NCI-H1105 treated with DMSO at 0.1 percent for 48 hours (cell line): Measurements from ENCODE around the gene DPF3.

ENCODE experiments used
- DNase-seq: peaks from one replicate; lab custom pipeline; 2025; lab: John Stamatoyannopoulos, UW

The DPF3 gene

DNA sequence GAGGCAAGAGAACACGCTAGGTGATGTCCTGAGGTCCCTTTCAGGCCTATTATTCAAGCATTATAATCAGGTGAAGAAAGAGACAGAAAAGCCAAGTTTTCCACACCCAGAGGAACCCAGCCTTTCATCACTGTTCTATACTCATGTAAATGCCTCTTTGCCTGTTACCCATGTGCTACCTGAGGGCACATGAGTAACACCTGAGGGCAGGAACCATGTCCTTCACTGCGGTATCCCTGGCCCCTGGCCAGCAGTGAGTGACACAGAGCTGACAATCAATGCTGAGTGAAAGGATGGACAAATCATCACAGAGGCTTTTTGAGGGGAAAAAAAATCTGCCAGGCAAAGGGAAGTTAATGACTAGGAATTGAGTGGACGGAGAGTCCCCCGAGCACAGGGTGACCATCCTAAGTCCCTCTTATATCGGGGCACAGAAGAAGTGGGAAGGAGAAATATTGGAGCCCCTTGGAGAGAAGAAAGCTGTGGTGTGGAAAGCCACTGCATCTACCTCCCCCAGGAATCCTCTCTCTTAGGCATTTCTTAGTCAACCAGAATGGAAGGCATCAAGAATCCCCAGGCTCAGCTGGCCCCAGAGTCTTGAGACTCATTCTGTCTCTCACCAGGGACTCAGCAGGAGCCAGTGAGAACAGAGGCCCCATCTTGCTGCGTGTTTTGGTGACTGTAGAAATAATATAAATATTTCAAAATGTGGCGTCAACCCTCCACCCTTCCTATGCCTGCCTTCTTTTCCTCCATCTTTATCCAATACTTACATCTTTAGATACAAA, 212.9 kb downstream of the DPF3 start:
- DNase-seq = no peak

DNA sequence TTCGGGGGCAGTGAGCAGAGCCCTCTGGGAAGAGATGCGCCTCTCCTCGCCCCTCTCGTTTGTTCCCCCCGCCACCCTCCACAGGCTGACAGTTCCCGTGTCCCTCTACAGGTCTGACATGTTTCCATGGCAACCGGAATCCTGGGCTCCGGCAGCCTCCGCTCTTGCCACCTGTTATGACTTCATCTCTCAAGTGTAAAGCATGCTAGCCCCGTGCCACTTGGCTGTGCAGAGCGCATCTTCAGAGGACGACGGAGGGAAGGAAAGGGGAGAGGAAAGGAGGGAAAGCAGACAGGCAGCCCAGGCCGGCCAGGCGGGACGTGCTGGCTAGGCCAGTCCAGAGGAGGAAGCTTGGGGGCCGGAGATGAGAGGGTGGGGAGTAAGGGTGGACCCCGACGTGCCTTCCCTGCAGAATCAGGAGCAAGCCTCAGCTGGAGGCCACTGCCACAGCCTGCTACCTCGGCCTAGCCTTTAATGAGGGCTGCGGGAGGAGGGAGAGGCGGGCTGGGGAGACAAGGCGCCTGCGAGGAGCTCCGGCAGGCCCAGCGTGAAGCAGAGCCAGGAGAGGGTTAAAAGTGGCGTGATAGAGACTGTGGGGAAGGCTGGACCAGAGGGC, 214.3 kb downstream of the DPF3 start:
- peak; percentile 82 for DNase-seq

DNA sequence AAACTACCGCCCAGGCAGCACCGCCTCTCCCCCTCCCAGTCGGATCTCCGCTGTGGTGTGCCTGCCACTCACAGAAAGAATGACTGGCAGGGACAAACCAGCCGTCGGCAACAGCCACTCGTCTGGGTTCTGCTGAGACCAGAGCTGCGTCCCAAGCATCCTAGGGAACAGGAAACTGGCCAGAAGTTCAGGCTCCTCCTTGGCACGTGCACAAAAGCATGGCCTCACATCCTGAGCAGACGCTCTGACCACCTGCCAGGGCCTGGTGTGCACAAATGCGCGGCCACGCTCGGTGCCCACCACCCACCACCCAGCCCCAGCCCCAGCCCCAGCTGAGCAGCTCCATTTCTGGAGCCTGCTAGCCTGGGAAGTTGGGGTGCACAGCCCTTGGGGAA, 214.8 kb downstream of the DPF3 start:
- DNase-seq = peak; percentile 23

DNA sequence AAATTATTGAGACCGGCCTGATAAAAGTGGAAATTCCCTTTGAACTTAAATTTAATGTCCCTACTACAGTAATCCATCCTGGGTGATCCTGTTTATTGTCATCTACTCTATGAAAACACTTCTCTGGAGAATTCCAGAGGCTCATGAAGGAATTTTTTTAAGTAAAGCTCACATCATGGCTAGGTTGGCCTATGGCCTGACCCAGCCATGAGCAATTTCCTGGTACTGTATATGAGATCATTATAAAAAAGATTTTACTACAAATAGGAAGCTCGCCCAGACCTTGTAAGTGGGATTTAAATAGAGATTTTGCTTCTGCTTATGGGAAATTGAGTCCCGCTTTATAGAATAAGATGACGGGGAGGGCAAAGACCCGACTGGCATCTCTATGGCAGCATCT, 215.5 kb downstream of the DPF3 start:
- no peak for DNase-seq

DNA sequence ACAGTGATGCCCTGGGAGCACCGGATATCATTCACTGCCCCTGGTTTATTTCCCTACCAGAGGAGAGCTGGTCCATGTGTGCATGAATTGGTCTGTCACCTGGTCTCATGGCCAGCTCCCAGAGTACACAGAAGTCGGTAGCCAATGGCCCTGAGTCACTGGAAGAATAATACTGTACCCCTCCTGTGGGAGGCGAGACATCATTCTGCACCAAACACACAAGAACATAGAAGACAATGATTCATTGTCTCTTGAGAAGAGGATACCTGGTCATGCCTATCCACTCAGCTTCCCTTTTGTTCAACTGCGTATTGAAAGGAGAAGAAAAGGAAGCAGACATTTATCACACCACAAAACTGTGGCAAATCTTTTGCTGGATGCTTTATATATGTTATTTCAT, 216.2 kb downstream of the DPF3 start:
- no peak for DNase-seq

DNA sequence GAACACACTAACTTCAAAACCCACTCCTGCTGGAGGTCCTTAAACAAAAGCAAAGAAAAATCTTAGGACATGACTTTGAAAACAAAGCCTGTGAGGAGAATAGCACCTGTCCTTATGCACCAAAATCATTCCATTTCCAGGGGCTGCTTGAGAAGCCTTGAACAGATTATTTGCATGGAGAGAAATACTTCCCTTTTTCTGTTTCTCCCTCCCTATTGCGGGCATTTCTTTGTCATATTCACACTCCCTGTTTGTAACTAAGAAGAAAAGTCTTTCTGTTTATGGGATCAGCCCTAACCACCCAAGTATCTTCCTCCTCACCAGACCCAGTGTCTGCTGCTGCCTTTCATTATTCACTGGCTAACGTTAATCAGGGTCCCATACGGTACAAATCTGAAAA, 218.8 kb downstream of the DPF3 start:
- no peak for DNase-seq

DNA sequence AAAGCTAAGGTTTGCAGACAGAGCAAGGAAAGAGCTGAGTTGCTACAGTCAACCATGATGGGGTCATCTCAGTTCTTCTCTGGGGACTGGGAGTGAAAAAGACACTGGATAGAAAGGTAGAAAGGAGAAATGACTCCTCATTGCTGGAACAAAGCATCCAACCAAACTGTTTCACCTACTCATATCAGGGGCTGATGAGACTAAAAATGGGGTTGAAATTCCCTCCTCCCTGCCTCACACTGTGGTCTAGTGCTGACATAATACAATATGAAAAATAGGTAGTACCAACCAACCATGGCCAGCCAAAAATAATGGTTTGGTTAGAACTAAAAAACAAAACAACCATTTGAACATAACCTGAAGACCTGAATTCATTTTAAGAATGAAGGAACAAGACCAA, 220.7 kb downstream of the DPF3 start:
- no peak for DNase-seq

DNA sequence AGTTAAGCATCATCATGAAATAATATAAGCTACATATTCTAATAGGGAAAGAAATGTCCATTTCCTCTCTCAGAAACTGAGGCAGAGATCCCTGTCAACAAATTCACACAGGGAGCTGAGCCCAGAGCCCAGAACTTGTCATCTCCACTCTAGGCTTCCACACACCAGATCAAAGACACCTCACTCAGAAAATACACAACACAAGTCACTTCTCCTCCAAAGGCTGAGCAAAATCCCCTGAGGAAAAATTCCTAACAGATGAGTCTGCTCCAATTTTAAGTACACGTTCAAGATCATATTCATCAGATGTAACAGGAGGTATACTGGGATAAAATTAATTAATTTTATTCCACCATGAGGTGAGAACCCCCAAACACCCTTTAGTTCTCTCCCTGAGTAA, 227.3 kb downstream of the DPF3 start:
- DNase-seq = no peak

DNA sequence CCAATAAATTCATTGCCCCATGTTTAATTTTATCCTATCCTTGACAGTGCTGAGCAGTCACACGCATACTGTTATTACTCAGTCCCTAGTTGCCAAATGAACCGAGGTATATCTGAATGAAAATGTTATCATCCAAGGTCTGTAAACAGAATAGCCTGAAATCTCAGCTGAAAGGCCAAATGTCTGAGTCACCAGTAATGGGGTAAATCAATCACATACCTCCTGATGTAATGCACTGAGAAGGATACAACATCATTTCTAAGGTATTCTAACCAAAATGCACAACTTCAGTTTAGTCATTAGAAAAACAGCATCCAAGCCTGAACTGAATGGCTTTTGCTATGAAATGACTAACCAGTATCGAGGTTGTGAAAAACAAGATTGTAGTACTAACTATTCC, 228.6 kb downstream of the DPF3 start:
- DNase-seq = no peak

DNA sequence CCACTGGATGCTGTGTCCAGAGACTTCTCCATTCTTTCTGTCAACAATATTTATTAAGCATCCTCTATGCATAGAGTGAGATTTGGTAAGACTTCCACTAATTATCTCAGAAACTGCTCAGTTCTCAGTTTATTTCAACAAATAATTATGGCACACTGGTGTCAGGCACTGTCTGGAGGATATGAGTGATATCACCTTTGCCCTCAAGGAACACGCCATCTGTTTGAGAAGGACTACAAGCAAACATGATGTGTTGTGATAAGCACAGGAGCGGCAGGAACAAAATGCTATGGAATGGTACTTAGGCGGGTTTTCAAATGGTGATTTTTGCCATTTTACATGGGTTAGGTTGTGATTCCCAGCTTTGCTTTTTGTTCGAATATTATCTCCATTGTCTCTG, 229.2 kb downstream of the DPF3 start:
- DNase-seq = no peak

DNA sequence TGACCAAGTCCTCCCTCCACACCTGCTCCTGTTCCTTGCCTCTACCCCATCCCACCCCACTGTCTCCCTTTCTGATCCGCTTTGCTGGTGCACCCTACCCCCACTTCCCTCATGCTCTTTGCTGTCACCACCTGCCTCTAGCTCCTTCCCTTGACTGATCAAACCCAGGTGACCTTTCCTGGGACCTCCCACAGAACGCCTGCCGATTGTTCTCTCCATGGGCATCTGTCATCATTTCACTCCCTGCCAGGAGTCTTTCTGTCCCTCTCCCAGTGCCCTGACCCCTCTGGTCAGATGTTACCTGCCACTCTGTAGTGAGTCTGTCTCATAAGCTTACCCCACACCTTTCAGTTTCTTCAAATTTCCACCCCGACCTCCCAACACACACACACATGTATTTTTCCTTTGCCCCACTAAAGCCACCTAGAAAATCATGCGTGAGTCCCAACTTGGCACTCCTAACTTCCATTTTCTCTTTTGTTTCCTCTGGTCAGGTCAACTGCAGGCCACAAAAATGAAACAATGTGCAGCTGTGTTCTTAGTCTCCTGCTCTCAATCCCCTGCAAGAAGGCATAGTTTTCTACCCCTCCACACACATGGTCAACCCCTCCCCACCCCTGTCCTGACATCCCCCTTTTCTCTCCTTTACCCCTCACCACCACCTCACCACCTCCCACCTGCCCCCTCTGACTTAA, 229.8 kb downstream of the DPF3 start:
- DNase-seq = no peak

DNA sequence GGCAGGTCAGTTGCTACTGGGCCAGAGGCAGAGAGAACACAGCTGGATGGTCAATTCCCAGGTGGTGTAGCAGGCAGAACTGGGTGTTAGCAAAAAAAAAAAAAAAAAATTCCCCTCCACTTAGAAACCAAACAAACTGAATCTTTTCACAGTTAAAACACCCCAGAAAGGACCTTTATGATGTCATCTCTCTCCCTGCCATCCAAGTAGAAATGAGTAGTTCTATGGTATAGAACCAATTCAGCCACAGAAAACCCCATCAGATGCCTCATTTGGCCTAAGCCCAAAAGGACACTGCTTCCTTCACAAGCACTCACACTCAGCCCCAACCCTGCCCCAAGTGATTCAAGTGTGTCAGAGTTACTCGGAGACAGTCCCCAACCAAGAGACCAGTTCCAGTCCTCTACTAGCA, 230.8 kb downstream of the DPF3 start:
- no peak for DNase-seq

DNA sequence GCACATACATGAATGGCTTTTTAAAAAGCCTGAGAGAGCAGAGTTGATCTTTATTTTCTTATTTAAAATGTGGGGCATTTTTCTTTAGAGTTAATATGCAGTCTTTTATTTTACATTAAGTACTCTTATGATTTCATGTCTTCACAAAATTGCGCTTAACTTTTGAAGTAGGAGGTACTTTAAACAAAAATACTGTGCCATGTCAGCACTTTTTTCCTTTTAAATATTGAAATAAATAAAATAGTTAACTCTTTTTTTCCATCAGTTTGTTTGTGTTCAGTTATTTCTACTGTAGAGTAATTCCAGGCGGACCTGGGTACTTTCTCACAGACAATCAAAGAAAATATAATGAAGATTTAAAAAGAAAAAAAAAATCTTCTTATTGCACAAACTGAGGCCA, 231.7 kb downstream of the DPF3 start:
- DNase-seq = no peak

DNA sequence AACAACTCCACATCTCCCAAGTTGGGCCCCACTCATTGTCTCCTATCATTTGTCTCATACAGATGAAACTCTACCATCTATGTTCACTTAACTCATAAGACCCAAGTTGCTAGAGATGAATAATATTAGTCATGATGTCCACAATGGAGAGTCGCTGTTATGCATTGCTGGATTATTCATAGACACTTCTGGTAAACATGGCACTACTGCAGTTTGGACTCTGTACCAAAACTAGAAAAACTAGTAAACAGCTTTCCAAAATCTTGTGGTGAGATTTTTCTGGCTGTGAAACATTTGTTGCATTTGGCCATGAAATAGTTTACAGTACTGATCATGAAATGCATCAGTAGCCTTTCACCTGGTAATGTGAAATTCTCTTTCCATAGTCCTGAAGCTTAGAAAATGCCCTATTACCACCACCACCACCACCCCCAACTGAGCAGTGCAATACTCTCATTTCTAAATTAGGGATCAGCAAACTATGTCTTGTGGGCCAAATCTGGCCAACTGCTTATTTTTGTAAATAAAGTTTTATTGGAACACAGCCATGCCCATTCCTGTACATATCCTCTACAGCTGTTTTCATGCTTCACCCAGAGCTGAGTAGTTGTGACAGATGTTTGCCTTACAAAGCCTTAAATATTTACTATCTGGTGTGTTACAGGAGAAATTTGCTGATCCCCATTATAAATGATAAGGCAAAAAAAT, 236.5 kb downstream of the DPF3 start:
- DNase-seq = no peak

DNA sequence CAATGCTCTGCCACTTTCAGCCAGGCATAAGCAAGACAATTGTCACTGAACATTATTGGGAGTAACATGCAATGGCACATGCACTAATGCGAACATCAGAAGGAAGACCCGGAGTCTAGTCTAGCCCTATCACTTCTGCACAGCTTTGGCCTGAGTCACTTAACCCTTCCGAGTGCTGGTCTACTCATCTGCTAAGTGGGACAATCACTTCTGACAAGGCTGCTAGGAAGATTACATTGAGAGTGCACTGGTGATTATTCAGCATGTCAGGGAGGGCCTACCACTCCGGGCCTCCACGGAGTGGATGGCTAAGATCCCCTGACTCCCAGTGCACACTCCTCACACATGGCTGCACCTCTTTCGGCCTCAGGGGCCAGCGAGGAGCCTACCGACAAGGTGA, 240.9 kb downstream of the DPF3 start:
- DNase-seq = no peak

DNA sequence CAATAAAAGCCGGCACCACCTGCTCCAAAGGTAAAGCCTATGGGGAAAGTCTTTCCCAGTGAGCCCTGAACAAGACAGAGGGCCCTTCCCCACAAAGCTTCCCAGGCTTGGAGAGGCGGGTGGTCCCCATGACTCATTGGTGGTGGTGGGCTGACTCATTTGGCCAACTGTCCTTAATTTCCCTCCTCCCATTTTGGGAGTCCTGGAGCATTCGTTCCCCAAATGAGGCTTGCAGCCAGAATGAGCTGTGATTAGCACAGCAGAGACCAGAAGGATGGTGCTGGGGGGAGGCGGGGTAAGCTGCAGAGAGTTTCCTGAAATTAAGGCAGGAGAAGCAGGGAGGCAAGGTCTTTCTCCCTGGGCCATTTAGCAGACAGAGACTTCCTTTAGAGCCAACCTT, 241.7 kb downstream of the DPF3 start:
- no peak for DNase-seq

DNA sequence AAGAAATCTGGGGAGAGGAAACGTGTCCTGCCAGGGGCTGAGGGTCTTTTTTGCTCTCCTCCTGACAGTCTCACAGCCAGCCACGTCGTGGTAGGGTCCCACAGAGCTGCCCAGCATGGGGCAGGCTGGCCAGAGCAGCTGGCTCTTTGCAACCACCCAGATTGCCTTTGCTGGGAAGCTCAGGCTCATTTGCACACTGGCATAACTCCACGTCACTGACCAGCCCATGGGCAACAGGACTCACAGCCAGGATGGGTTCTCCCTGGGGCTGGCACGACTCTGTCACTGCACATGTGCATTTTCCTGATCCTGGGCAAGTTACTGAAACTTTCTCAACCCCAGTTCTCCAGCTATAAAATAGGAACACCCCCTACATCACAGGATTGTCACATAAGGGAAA, 242.2 kb downstream of the DPF3 start:
- no peak for DNase-seq

DNA sequence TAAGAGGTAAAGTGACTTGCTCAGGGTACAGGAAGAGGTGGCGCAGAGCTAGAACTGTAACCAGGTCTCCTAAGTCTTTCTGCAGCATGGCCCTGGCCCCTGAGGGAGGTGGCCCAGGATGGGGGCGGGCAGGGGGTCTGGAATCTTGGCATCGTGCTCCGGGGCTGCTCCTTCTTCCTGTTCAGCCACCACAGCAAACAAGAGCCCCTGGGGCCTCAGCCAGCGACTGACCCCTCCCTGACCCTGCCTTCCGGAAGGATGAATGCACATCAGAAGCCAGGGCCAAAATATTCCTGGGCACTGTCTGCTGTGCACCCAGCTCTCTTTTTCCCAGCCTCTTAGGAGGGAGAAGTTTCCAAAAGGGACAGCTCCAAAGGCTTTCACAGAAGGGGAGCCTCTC, 242.8 kb downstream of the DPF3 start:
- DNase-seq = no peak

DNA sequence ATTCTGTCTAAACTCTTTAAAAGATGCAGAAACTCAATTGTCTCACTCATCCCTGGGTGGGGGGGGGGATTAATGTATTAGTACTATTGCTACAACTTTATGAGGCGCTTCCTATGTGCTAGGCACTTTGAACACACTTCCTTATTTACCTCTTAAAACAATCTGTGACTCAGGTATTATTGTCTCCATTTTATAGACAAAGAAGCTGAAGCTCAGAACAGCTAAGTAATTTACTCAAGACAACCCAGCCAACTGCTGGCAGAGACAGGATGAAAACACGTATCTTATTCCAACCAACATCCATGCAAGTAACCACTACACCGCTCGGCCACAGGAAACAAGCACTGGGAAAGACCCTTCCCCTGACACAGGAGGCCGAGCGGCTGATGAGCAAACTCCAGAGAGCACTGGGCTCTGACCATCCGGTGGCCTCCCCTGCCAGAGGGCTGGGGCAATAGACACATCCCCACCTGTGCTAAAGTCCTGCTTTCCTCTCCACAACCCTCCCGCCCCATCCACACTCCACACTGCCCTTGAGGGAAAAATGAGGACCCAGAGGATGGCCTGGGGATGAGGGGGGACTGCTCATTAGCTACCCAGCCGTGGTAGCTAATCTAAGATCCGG, 244.2 kb downstream of the DPF3 start:
- no peak for DNase-seq

DNA sequence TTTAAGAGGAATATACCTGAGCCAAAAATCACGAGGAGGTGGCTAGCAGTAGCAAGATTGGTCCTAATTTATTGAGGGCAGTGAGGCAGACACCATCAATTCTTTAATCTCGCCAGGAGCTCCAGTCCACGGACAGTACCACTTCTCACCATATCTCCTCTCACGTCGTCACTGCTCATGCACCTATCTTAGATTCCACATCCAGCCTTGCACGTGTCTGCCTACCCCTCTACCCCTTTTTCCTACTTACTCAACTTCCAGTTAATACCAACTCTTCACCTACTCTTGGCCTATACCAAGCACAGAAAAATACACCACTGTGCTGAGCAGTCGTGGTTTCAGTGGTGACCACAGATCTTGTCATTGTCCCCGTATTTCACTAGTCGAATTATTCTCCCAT, 246.1 kb downstream of the DPF3 start:
- no peak for DNase-seq

DNA sequence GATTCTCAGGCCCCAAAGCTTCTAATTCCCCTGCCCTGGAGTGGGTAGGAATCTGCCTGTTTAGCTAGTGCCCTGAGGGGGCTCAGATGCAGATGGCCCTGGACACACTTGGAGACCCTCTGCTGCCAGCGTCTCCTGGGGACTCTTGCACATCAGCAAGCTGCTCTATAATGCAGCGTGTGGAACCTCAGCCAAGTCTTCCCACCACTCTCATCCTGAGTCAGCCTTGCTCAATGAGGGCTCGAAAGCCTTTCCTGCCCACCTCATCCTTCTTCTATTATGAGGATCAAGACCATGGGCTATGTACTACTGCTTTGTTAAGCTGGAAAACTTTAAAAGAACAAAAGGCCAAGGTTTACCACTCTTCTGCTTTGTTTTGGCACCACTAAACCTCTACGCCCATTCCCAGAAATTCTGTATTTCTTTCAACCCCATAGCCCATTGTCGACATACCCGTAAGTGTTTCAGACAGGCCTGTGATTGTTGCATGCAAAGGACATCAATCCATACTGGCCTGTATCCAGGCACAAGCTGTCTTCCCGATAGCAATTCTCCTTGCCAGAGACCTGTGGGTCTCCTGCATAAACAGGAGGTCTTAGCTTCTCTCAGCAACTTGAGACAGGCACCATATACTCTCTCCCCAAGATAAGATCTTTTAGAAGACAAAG, 246.9 kb downstream of the DPF3 start:
- no peak for DNase-seq

DNA sequence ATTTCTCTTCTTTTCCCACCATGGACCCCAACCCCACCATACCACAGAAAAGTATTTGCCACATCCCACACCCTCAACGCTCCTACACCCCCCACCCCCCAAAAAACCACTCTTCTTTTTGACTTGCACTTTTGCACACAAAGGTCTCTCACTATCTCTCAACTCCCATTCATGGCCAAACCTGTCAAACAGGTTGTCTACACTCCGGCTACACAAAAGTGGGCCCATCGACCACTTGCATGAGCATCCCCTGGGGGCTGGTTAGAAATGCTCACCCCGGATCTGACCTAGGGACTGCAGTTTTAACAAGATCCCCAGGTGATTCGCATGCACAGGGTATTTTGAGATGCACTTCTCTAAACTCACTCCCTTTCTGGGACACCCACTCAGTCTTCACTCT, 248.2 kb downstream of the DPF3 start:
- DNase-seq = no peak
